HG02885 (cell line): ENCODE results near the gene TMEM39B.
"Not testable (repeated sequence)": the region's sequence is repeated elsewhere in the genome, so short reads cannot be mapped to it uniquely, and the experiment has no call there.

Source experiments
- ATAC-seq: cut with Tn5 transposase; IDR thresholded peaks from one replicate; pipeline ENCODE4 v1.9.1; 2021; ENCODE audit warnings: mild to moderate bottlenecking; ENCODE audit not compliant: unreplicated experiment, poor library complexity

Gene TMEM39B

DNA sequence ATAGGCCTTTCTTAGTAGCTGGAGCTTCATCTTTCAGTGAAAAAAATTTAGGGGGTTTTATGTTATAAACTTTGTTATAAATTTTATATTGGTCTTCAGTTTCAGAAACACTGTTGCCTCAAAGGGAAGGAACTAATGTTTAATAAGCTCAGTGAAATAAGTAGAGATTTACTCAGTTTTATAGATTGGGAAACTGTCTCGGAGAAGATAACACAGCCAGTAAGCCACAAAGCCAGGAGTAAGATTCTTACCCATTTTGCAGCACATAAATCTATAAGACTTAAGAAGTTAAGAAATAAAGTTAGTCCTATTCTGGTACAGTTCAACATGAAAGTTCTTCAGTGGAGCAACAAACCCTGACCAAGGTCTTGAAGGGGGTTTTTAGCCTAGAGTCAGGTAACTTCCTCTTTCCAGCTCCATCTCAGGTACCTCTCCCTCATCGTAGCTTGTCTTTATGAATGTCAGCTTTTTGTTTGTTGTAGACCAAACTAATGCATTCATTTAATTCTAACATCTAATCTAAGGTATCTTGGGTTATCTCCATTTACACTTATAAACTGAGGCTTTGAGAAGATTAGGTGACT is 38.4 kb downstream of the TMEM39B start:
- no peak for ATAC-seq

DNA sequence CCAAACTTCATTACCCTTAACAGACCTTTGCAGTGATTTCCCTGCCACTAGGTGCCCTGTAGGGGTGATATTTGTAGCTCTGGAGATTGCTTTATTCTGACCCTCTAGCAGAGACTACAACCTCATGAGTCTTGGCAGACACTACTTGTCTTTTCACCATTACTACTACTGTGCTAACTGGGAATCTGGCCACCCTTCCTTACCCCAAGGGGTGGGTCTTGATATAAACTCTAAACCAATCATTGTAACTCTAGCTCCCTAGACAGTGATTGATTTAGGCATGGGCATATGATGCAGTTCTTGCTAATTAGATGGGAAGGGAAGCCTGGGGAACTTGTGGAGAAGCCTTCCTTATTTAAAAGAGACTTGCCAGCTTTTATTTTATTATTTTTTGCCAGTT is 39.0 kb downstream of the TMEM39B start:
- no peak for ATAC-seq

DNA sequence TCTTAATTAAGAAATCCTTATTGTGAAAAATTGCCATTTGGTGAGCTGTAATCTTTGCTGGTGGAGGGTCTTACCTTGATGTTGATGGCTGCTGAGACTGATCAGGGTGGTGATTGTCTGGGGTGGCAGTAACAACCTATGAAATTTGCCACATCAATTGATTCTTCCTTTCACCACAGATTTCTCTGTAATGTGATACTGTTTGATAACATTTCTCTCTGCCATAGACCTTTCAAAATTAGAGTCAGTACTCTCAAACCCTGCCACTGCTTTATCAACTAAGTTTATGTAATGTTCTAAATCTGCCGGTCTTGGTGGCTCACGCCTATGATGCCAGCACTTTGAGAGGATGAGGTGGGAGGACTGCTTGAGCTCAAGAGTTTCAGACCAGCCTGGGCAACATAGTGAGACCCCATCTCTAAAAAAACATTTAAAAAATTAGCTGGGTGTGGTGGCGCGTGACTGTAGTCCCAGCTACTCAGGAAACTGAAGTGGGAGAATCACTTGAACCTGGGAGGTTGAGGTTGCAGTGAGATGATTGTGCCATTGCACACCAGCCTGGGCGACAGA is 40.2 kb downstream of the TMEM39B start:
- no peak for ATAC-seq

DNA sequence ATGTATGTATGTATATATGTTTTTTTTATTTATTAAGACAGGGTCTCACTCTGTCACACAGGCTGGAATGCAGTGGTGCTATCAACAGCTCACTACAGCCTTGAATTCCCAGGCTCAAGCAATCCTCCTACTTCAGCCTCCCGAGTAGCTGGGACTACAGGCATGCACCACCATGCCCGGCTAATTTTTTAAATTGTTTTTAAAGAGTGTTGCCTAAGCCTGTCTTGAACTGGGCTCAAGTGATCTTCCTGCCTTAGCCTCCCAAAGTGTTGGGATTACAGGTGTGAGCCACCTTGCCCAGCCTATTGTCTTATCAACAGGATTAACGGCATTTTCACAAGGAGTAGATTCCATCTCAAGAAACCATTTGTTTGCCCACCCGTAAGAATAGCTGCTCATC is 40.7 kb downstream of the TMEM39B start:
- ATAC-seq = not testable (repeated sequence)

DNA sequence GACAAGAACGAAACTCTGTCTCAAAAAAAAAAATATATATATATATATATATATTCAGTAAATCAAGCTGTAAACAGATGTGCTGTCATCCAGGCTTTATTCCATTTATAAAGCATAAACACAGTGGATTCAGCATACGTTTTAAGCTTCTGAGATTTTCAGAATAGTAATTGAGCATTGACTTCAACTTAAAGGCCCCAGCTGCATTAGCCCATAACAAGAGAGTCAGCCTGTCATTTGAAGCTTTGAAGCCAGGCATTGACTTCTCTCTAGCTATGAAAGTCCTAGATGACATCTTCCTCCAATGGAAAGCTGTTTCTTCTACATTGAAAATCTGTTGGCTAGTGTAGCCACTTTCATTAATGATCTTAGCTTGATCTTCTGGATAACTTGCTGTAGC is 41.7 kb downstream of the TMEM39B start:
- no peak for ATAC-seq

DNA sequence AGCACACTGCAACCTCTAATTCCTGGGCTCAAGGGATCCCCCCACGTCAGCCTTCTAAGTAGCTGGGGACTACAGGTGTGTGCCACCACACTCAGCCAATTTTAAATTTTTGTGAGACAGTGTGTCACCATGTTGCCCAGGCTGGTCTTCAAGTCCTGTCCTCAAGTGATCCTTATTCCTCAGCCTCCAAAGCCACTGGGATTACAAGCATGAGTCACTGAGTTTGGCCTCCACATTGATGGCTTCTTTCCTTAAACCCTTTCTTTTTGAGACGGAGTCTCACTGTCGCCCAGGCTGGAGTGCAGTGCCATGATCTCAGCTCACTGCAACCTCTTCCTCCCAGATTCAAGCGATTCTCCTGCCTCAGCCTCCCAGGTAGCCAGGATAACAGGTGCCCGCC is 42.8 kb downstream of the TMEM39B start:
- no peak for ATAC-seq

DNA sequence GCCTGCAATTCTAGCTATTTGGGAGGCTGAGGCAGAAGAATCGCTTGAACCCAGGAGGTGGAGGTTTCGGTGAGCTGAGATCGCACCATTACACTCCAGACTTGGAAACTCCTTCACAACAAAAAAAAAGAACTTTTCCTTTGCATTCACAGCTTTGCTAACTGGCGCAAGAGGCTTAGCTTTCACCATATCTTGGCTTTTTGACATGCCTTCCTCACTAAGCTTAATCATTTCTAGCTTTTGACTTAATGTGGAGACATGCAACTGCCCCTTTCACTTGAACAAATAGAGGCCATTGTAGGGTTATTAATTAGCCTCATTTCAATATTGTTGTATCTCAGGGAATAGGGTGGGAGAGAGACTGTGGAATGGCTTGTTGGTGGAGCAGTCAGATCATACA is 43.8 kb downstream of the TMEM39B start:
- ATAC-seq = no peak

DNA sequence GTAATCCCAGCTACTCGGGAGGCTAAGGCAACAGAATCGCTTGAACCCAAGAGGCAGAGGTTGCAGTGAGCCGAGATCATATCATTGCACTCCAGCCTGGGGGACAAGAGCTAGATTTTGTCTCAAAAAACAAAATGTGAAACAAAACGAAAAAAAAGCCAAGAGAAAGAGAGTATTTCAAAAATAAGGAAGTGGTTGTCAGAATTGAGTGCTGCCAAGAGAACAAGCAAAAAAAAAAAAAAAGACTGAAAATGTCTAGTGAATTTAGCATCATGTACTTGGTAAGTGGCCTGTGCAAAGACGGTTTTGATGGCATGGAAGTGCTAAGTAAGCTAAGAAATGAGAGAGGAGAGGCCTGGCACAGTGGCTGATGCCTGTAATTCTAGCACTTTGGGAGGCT is 49.4 kb downstream of the TMEM39B start:
- ATAC-seq = no peak

DNA sequence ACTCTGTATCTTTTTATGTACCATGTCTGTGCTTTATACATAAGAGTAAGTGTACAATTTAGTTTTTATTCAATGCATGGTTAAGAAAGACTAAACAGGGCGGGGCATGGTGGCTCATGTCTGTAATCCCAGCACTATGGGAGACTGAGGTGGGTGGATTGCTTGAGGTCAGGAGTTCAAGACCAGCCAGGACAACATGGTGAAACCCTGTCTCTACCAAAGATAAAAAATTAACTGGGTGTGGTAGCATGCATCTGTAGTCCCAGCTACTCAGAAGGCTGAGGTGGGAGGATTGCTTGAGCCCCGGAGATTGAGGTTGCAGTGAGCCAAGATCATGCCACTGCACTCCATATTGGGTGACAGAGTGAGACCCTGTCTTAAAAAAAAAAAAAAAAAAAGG is 50.6 kb downstream of the TMEM39B start:
- ATAC-seq = not testable (repeated sequence)

DNA sequence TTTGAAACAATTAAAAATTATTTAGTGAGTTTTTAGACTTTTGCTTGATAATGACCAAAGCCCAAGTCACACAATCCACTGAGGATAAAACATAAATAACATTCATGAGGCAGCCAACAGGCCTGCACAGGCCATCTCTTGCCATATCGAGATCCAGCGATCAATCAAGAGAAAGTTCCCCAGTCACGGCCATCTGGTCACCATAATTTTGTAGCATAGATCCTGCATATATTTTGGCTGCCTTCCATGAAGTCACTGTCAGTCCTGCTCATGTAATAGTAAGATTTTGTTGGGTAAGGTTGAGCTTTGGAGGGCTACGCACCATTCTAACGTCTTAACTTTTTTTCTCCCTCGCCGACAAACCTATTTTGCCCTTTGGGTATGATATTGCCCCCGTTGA is 52.6 kb downstream of the TMEM39B start:
- no peak for ATAC-seq

DNA sequence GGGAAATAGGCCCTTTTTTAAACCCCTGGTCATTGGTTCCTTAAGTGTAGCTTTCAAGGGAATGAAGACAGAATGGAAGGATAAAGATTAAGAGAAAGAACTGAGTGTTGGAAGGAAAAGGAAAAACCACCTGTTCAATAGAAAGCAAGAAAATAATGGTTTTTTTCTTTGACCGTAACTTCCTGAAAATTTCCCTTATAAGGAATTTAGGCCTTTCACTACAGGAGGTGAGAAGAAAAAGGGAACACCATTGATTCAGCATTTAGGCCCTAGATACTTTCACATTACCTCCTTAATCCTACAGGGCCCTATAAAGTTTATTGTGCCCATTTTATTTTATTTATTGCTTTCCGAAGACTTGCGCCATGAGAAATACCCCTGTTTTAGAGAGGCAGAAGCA is 54.0 kb downstream of the TMEM39B start:
- no peak for ATAC-seq

DNA sequence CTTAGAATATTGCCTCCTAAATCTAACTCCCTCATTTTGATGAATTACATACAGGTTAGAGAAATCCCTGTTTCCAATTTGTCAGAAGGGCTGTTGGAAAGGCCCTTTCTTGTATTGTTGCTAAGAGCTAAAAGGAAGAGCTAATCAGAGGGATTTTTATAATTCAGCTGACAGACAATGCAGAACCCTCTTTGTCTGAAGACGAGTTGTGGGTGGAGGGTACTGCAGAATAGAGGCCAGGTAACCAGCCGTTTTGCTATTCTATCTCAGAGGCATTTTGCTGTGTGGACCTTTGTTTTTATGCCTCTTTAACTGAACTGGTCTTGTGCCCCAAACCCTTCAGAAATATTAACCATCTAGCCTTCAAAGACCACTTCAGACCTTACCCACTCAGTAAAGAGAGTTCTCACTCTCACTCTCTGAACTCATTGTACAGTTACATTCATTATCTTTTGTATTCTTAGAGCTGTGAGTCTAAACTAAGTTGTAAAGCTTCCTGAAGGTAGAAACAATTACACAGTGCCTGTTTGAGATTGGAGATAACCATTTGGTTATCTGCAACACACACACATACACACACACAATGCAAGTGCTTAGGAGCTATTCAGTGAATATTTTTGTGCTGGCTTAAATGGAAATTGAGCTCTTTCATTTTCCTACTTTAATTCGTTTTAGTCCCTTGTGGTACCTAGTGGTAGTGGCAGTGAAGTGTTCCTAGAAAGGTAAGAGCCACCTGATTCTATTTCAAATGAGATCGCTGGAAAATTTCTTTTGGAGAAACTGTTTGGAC is 54.9 kb downstream of the TMEM39B start:
- no peak for ATAC-seq

DNA sequence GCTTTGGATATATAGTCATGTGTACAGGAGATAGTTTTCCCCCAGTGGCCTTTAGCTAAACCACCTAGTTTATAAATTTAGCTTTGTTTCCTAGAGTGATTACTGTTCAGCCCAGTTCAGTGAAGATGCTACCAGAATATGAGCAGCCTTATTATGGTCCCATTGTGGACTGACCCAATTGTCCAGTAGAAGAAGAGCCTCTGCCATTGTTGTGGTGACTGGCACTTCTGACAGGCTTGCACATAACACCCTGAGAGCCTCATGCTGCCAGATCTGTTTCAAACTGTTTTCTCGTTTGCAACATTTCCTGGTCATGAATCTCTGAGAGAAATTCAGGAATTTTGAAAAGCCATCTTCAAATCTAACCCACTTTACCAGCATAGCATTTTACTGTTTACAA is 55.7 kb downstream of the TMEM39B start:
- ATAC-seq = no peak

DNA sequence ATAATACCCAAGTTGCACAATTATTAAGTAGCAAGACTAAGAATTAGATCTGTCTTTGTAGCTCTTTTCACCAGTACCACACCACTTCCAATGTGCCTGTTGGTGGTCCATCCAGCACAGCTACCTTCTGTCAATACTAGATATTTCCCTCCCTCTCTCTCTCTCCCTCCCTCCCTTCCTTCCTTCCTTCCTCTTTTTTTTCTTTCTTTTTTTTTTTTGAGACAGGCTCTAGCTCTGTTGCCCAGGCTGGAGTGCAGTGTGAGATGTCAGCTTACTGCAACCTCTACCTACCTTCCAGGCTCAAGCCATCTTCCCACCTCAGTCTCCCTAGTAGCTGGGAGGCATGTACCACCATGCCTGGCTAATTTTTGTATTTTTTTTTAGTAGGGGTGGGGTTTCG is 56.2 kb downstream of the TMEM39B start:
- ATAC-seq = no peak

DNA sequence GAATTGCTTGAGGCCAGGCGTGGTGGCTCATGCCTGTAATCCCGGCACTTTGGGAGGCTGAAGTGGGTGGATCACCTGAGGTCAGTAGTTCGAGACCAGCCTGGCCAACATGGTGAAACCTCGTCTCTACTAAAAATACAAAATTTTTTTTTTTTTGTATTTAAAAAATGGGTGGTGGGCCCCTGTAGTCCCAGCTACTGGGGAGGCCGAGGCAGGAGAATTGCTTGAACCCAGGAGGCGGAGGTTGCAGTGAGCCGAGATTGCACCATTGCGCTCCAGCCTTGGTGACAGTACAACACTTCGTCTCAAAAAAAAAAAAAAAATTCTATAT is 61.2 kb downstream of the TMEM39B start:
- ATAC-seq = not testable (repeated sequence)

DNA sequence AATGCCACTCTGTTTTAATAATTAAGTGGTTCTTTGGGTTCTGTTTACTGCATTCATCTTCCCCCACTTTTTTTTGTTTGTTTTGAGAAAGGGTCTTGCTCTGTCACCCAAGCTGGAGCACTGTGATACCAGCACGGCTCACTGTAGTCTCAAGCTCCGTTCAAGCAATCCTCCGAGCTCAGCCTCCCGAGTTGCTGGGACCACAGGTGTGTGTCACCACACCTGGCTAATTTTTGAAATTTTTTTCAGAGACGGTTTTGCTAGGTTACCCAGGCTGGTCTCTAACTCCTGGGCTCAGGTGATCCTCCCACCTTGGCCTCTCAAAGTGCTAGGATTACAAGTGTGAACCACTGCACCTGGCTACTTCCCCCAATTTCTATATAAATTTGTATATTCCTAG is 64.4 kb downstream of the TMEM39B start:
- no peak for ATAC-seq

DNA sequence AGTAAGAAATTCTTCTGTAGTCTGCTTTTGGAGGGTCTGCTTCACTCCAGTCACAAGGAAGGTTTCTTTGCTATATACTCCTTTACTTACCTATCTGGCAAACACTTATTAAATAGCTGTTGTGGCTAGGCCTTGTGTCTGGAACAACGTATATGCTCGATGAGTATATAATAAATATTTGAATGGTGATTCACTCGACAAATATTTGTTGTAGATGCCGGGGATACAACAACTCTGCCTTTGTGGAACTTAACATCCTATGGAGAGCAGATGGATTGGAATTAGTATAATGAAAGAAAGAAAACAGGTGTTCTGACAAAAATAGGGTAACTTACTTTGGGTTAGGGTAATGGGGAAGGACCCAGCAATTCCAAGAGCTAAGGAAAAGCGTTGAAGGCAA is 66.2 kb downstream of the TMEM39B start:
- no peak for ATAC-seq

DNA sequence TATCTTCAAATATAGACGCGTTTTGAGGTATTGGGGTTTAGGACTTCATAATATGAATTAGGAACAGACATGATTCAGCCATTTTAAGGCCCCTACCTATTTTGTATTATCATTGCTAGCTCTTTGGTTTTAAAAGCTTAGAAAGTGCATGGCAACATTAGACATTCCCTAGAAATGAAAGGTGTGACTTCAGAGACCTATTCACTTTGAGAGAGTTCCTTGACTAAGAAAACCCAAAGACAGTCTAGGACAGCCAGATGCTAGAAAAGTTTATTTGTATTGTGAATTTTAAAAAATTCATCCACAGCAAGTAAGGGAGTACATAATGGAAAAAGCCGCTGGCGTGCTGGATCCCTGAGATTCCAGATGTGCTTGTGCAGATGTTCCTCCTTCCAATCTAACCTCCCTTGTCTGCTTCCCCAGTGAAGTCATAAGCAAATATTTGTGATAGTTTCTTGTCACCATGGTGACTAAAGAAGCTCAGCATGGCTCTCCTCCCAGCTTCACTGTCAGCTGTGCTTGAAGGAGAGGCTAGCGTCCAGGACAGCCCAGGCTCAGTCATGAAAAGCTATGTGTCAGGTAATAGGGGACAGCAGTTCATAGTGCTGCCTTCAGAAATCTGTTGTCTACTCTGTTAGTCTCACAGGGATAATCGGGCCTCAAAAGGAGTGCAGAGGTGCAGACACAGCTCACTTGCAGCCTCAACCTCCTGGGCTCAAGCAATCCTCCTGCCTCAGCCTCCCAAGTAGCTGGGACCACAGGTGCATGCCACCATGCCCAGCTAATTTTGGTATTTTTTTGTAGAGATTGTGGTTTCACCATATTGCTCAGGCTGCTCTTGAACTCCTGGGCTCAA is 69.9 kb downstream of the TMEM39B start:
- no peak for ATAC-seq

DNA sequence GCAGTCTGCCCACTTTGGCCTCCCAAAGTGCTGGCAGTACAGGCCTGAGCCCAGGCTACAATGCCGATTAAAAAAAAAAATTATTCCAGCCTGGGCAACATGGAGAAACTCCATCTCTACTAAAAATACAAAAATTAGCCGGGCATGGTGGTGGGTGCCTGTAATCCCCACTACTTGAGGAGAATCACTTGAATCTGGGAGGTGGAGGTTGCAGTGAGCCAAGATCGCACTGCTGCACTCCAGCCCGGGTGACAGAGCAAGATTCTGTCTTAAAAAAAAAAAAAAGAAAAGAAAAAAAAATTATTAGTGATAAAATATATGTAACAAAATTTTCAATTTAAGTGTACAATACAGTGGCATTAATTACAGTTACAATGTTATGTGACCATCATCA is 70.6 kb downstream of the TMEM39B start:
- not testable (repeated sequence) for ATAC-seq

DNA sequence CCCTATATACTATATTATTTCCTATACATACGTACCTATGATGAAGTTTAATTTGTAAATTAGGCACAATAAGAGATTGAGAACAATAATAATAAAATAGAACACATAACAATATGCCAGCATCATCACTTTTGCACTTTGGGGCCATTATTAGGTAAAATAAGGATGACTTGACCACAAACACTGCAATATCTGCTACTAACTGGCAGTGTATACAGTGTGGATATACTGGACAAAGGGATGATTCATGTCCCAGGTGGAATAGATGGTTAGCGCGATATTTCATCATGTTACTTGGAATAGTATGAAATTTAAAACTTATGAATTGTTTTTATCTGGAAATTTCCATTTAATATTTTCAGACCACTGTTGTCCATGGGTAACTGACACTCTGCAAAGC is 71.3 kb downstream of the TMEM39B start:
- no peak for ATAC-seq

DNA sequence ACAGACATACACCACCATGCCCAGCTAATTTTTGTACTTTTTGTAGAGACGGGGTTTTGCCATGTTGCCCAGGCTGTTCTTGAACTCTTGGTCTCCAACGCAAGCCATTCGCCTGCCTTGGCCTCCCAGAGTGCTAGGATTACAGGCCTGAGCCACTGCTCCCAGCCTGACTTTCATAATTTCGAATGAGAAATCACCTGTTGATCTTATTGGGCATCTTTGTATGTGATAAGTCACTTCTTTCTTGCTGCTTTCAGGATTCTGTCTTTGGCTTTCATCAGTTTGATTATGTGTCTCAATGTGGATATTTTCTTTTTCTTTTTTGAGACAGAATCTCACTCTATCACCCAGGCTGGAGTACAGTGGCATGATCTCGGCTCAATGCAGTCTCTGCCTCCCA is 75.1 kb downstream of the TMEM39B start:
- not testable (repeated sequence) for ATAC-seq
